MCF 10A (cell line): ENCODE measurements around the gene OTUB2. TPM values are rescaled to one million over a fixed set of nuclear protein-coding genes. Genes with fewer than 3 reads are reported as not detected.
A peak's percentile ranks its signal among the peaks of the same experiment; 100 is the strongest.

Source experiments
- BruUV-seq: library from RNA; stranded (reverse); fragments of 400-500 nt; replicated peaks from 2 replicates; lab custom pipeline; 2021; lab: Mats Ljungman, UMichigan
- CTCF ChIA-PET: fragments of 300-600 bp; sonication (Branson Sonifier 250); formaldehyde crosslinking; extraction: SDS; loops from one replicate; lab custom pipeline; 2021; ENCODE audit warnings: antibody characterized with exemption, inconsistent platforms; lab: Yijun Ruan, JAX
- POLR2A ChIA-PET: fragments of 300-600, 350-650 bp; sonication (Branson Sonifier 250); formaldehyde crosslinking; extraction: SDS; loops from one replicate; lab custom pipeline; 2020; ENCODE audit warnings: antibody characterized with exemption, inconsistent platforms; lab: Yijun Ruan, JAX
- DNase-seq: peaks from one replicate; pipeline ENCODE4 v3.0.0-alpha.2; 2018; ENCODE audit not compliant: unreplicated experiment
- H3K27ac Mint-ChIP-seq: one replicate; pipeline ENCODE4 v1.8.0; 2022; ENCODE audit warnings: mild to moderate bottlenecking, low read depth, mixed read lengths; ENCODE audit not compliant: unreplicated experiment
- H3K27me3 Mint-ChIP-seq: one replicate; pipeline ENCODE4 v1.8.0; 2022; ENCODE audit warnings: mixed read lengths; ENCODE audit not compliant: insufficient read depth, unreplicated experiment
- H3K36me3 Mint-ChIP-seq: one replicate; pipeline ENCODE4 v1.8.0; 2022; ENCODE audit warnings: mild to moderate bottlenecking, moderate library complexity, mixed read lengths; ENCODE audit not compliant: insufficient read depth, unreplicated experiment
- H3K4me1 Mint-ChIP-seq: one replicate; pipeline ENCODE4 v1.8.0; 2022; ENCODE audit warnings: mixed read lengths; ENCODE audit not compliant: insufficient read depth, unreplicated experiment
- H3K4me3 Mint-ChIP-seq: one replicate; pipeline ENCODE4 v1.8.0; 2022; ENCODE audit warnings: mild to moderate bottlenecking, moderate library complexity, mixed read lengths; ENCODE audit not compliant: unreplicated experiment
- H3K9me3 Mint-ChIP-seq: one replicate; pipeline ENCODE4 v1.8.0; 2022; ENCODE audit warnings: mixed read lengths; ENCODE audit not compliant: unreplicated experiment
- intact Hi-C: fragments of 100-400 bp; cut with micrococcal nuclease; formaldehyde crosslinking; loops from 2 replicates; pipeline ENCODE4 v1.14.1; 2022
- total RNA-seq: library from RNA; stranded (reverse); gene quantifications from 2 replicates; pipeline ENCODE4 v1.2.3, GENCODE V29; 2022
- TF ChIP-seq, protein P1 (sequence below): fragments of 200-600 bp; IDR thresholded peaks from one replicate; pipeline ENCODE4 v1.8.0; 2022; ENCODE audit warnings: antibody characterized with exemption, mild to moderate bottlenecking; ENCODE audit not compliant: unreplicated experiment

The OTUB2 gene
- total RNA-seq, 1 experiment from 2014 or later, result 1.2 TPM

DNA sequence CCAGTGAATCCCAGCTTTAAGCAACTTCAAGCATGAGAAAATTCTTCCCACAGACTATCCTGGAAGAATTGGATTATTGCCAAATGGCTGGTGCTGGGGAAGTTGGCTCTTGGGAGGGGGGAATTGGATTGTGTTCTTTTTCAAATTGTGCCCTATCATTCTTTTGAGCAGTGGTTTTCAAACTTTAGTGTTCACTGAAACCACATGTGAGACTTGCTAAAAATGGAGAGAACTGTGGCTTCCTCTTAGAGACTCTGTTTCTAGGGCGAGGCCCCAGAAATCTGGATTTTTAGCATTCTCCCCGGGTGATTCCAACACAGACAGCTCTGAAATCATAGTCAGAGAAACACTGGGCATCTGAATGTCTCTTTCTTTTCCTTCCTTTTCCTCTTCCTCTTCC, 14.3 kb upstream of the OTUB2 start:
- intact Hi-C loops, result no loop called here
- Mint-ChIP-seq H3K36me3 (no peaks in the 10 kb centered on the region), H3K9me3 (no peaks in the 10 kb centered on the region), H3K4me3 (no peak overlapping the region), H3K27me3 (no peaks in the 10 kb centered on the region), H3K27ac (no peak overlapping the region), H3K4me1 (peaks cover 14% of the 10 kb centered on the region)
- ChIA-PET CTCF (interaction anchor here (0.6 to 0.9 kb wide), 5 partner anchors 11 to 1690 kb away, joined by 3 to 4 read pairs (median 3); no protein-coding TSS in a partner anchor), POLR2A (no interaction called here)
- TF ChIP-seq, protein P1, sequence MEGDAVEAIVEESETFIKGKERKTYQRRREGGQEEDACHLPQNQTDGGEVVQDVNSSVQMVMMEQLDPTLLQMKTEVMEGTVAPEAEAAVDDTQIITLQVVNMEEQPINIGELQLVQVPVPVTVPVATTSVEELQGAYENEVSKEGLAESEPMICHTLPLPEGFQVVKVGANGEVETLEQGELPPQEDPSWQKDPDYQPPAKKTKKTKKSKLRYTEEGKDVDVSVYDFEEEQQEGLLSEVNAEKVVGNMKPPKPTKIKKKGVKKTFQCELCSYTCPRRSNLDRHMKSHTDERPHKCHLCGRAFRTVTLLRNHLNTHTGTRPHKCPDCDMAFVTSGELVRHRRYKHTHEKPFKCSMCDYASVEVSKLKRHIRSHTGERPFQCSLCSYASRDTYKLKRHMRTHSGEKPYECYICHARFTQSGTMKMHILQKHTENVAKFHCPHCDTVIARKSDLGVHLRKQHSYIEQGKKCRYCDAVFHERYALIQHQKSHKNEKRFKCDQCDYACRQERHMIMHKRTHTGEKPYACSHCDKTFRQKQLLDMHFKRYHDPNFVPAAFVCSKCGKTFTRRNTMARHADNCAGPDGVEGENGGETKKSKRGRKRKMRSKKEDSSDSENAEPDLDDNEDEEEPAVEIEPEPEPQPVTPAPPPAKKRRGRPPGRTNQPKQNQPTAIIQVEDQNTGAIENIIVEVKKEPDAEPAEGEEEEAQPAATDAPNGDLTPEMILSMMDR, result no peak
- no TSS peak for BruUV-seq
- peak; percentile 30 for DNase-seq

DNA sequence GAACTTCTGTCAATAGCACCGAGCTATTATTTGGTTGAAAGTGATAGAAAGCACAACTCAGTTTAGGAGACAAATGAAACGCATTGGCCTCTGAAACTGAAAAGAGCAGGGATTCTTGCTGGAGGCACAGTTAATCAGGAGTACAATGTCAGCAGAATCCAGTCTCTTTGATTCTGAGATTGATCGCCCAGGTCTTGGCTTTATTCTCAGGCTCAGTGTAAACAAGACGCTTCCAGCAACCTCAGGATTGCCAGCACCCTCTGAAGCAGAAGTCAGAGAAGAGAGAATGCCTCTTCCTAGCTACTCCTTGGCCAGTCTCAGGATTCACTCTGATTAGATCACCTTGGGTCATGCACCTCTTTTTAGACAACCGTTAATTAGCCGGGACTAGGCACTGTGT, 11.8 kb upstream of the OTUB2 start:
- Mint-ChIP-seq H3K9me3 (no peaks in the 10 kb centered on the region), H3K27me3 (peaks cover 12% of the 10 kb centered on the region), H3K4me3 (no peak overlapping the region), H3K4me1 (peaks cover 12% of the 10 kb centered on the region), H3K27ac (no peak overlapping the region), H3K36me3 (no peaks in the 10 kb centered on the region)
- ChIA-PET CTCF (interaction anchor here (1.2 to 1.7 kb wide), 4 partner anchors 10 to 168 kb away, joined by 3 to 4 read pairs (median 3); no protein-coding TSS in a partner anchor), POLR2A (interaction anchor here (0.8 kb wide), 1 partner anchor 9 kb away, joined by 3 read pairs; no protein-coding TSS in a partner anchor)
- BruUV-seq, result no TSS peak
- TF ChIP-seq, protein P1, result no peak
- DNase-seq, result no peak
- intact Hi-C loops, result no loop called here

DNA sequence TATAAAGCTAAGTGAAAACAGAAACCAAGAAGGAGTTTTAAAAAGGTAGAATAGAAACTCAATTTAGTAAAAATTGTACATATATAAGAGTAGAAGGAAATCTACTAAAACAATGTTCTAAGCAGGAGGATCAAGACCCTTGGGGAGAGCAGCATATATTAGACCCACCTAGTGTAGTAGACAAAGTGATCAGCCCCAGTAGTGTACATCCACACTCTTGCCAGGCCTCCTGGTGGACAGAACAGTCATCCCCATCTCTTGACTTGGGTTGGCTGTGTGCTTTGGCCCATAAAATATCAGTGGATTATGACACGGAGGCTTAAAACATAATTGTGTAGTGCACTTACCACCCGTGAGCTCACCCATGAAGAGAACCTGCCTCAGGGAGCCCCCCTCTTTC, 10.9 kb upstream of the OTUB2 start:
- POLR2A ChIA-PET, result no interaction called here
- H3K4me1 Mint-ChIP-seq, result peaks cover 4% of the 10 kb centered on the region

GRCh38 chr14:94016446-94016976, 9.6 kb upstream of the OTUB2 start:
- Mint-ChIP-seq H3K4me1 (peaks cover 2% of the 10 kb centered on the region), H3K27ac (no peak overlapping the region), H3K4me3 (no peak overlapping the region), H3K27me3 (peaks cover 12% of the 10 kb centered on the region), H3K9me3 (no peaks in the 10 kb centered on the region), H3K36me3 (no peaks in the 10 kb centered on the region)
- BruUV-seq, result no TSS peak
- DNase-seq, result no peak
- TF ChIP-seq, protein P1, result no peak
- ChIA-PET CTCF (interaction anchor here (1.6 kb wide), 1 partner anchor 20 kb away, joined by 8 read pairs; no protein-coding TSS in a partner anchor), POLR2A (no interaction called here)
- intact Hi-C loops, result no loop called here

More for the DNA sequence above, 10.9 kb upstream of the OTUB2 start:
- no peak for DNase-seq
- Mint-ChIP-seq H3K27ac (no peak overlapping the region), H3K36me3 (no peaks in the 10 kb centered on the region), H3K27me3 (peaks cover 12% of the 10 kb centered on the region), H3K9me3 (no peaks in the 10 kb centered on the region), H3K4me3 (no peak overlapping the region)
- CTCF ChIA-PET, result interaction anchor here (1.2 to 1.7 kb wide), 3 partner anchors 11 to 167 kb away, joined by 3 to 4 read pairs (median 3); no protein-coding TSS in a partner anchor
- TF ChIP-seq, protein P1, result no peak
- intact Hi-C loops, result no loop called here
- BruUV-seq, result no TSS peak
